ENCODE data around the gene ORMDL3.
A peak's percentile ranks its signal among the peaks of the same experiment; 100 is the strongest.

Gene ORMDL3

GRCh38 chr17:39970157-39970692 lies 42.8 kb upstream of the ORMDL3 start:
- no peak for DNase-seq (ENCODE audit: low spot score)
- no peak overlapping the region for H3K27ac ChIP-seq
- TF ChIP-seq CTCF (conservative IDR thresholded peaks at IDR 0.05; ENCODE audit: low read depth), result no peak
- ChIA-PET POLR2A (ENCODE audit: low non-redundant PET) (interaction anchor here (0.5 kb wide), 1 partner anchor 20 kb away, joined by 3 read pairs; no protein-coding TSS in a partner anchor), CTCF (interaction anchor here (2.3 kb wide), 1 partner anchor 10 kb away, joined by 9 read pairs; the partner anchor contains the start of gene PSMD3)

- no peak overlapping the region for H3K27ac ChIP-seq
- DNase-seq (ENCODE audit: low spot score), result no peak
- POLR2A ChIA-PET (ENCODE audit: low non-redundant PET), result no interaction called here
- CTCF ChIA-PET, result interaction anchor here (0.6 kb wide), 1 partner anchor 13 kb away, joined by 3 read pairs; no protein-coding TSS in a partner anchor
- TF ChIP-seq CTCF (conservative IDR thresholded peaks at IDR 0.05; ENCODE audit: low read depth), result no peak
Observed at GRCh38 chr17:39969375-39969774, 42.0 kb upstream of the ORMDL3 start.

GRCh38 chr17:39968761-39969160 lies 41.4 kb upstream of the ORMDL3 start:
- no peak for TF ChIP-seq CTCF (conservative IDR thresholded peaks at IDR 0.05; ENCODE audit: low read depth)
- CTCF ChIA-PET, result interaction anchor here (0.9 kb wide), 1 partner anchor 10 kb away, joined by 6 read pairs; no protein-coding TSS in a partner anchor

GRCh38 chr17:39966771-39967170 lies 39.4 kb upstream of the ORMDL3 start:
- DNase-seq (ENCODE audit: low spot score), result no peak
- ChIA-PET CTCF (interaction anchor here (0.5 to 1.0 kb wide), 3 partner anchors 9 to 213 kb away, joined by 3 to 4 read pairs (median 3); no protein-coding TSS in a partner anchor), POLR2A (ENCODE audit: low non-redundant PET) (no interaction called here)
- H3K27ac ChIP-seq, result no peak overlapping the region
- TF ChIP-seq CTCF (conservative IDR thresholded peaks at IDR 0.05; ENCODE audit: low read depth), result no peak

More at GRCh38 chr17:39968761-39969160, 41.4 kb upstream of the ORMDL3 start:
- no peak for DNase-seq (ENCODE audit: low spot score)
- POLR2A ChIA-PET (ENCODE audit: low non-redundant PET), result no interaction called here
- no peak overlapping the region for H3K27ac ChIP-seq

GRCh38 chr17:39965017-39965699 lies 37.8 kb upstream of the ORMDL3 start:
- DNase-seq (ENCODE audit: low spot score), result no peak
- CTCF ChIA-PET, result no interaction called here
- no peak overlapping the region for H3K27ac ChIP-seq
- POLR2A ChIA-PET (ENCODE audit: low non-redundant PET), result no interaction called here
- TF ChIP-seq CTCF (conservative IDR thresholded peaks at IDR 0.05; ENCODE audit: low read depth), result no peak

- POLR2A ChIA-PET (ENCODE audit: low non-redundant PET), result no interaction called here
- CTCF ChIA-PET, result interaction anchor here (0.6 to 2.0 kb wide), 3 partner anchors 16 to 342 kb away, joined by 4 to 7 read pairs (median 4); partner anchors contain the start of gene PSMD3
- TF ChIP-seq CTCF (conservative IDR thresholded peaks at IDR 0.05; ENCODE audit: low read depth), result no peak
- H3K27ac ChIP-seq, result no peak overlapping the region
- peak; percentile 69 for DNase-seq (ENCODE audit: low spot score)
Observed at GRCh38 chr17:39963829-39964228, 36.4 kb upstream of the ORMDL3 start.
